Cerebellar cortex (tissue), 1 donor: ENCODE data around the gene AUH.

Source experiments
- DNase-seq: peaks from one replicate; pipeline ENCODE4 v3.0.0-alpha.2; 2015; ENCODE audit warnings: low spot score

Gene AUH

GRCh38 chr9:91246846-91247245 lies 114.9 kb downstream of the AUH start:
- no peak for DNase-seq

- no peak for DNase-seq
These were observed 116.0 kb downstream of the AUH start for GRCh38 chr9:91245431-91246313.

DNA sequence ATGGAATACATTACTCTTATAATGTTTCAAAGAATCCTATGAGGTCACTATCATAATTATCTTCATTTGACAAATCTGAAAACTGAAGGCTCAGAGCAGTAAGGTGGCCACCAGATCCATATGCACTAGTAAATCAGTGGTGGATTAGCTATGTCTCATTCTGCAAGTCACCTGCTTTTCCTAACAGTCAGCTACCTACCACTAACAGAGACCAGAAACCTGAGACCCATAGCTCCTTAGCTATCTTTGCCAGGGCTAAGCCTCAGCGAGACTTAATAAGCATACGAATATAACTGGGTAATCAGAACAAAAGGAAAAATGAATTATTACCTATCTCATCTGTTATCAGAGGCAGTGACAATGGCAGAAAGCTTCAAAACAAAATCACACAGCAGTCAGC lies 118.7 kb downstream of the AUH start:
- DNase-seq, result no peak

DNA sequence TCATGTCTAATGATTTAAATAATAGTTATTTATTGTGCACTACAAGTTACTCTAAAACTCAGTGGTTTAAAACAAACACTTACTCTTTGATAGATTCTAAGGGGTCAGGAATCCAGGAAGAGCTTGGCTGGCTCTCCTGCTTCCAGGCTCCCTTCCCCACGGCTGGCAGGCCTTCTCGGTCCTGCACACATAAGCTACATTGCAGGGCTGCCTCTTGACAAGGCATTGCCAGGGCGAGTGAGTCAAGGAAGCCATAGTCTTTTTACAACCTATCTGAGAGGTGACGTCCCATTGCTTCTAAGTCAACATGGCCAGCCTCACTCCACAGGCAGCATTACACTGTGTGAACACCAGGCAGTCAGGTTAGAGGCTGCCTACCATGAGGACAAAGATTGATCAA lies 119.8 kb downstream of the AUH start:
- no peak for DNase-seq

DNA sequence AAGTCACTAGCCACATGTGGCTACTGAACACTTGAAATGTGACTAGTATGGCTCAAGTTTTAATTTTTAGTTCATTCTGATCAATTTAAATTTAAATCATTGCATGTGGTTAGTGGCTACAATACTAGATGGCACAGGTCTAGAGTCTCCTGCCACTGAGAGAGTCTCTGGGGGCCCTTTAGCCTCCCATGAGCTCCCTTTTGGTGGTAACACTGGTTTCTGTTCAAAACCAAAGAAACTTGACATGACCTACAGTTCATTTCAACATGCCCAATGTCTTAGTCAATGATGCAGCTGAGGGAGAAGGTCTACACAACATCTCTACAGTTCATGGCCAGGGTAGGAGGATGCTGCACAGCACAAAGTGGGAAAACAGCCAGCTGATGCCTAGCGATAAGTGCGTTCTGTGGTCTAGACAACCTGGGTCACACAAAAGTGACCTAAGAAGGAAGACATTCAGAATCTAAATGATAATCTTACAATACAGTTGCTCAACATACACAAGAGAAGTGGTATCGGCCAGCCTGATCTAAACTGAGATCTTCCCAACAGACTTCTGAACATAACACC lies 121.0 kb downstream of the AUH start:
- DNase-seq, result no peak

DNA sequence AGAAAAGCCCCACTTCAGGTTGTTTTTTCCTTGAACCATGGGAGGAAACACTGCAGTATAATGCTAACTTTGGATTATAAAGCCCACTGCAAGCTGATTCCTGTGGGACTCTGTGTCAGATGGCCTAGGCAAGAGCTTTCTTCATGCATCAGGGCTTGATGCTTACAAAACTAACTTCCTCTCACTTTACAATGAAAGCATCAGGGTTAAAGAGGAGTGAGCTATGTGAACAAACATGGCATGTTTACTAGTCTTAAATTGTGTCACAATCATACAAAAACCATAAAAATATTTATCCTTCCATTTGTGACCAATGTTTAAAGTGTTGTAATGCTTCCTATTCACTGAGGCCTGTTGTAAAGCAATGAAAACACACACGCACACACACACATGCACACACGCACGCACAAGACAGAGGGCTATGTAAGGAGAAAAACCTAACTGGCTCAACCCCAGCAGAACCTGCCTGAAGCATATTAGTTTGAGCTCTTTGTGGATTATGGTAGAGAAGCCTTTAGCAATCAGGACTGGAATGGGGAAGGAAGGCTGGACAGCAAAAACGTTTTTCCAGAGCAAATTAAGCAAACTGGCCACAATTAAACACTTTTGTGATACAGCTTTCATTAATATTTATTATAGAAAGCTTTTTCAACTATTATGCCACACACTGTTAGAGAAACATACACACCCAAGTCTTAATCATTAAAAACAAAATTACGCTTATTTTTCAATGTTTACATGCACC lies 122.2 kb downstream of the AUH start:
- DNase-seq, result no peak

DNA sequence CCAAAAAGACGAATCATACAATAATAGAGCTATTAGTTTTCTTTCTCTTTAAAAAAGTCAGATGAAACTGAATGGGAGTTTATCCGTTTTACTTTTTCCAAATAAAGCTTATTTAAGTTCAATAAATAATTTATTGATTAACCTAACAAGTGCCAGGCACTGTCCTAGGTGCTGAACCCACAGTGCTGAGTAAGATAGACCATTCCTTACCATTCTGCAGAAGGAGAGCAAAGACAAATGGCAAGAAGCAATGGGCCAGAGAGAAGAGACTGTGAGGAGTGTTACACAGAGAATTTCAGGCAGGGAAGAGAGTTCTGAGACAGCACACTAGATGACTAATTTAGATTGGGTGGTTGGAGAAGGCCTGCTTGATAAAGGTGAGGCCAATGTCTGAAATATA lies 127.2 kb downstream of the AUH start:
- DNase-seq, result no peak

DNA sequence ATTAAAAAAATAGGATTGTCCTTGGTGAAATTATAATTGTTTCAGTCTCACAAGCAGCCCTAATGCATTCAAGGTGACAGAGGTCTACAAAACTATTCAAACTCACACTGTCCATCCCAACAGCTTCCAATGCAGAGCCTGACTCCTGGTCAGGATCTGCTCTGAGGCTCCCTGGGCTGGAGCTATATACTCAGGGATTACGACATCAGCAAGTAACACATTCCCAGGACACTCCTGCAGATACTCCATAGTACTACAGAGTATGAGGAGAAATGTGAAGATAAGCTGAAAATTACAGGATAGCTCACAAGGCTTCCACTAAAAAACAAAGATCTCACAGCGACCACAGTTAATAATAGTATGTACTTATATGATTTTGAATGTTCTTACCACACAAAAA lies 130.1 kb downstream of the AUH start:
- no peak for DNase-seq

DNA sequence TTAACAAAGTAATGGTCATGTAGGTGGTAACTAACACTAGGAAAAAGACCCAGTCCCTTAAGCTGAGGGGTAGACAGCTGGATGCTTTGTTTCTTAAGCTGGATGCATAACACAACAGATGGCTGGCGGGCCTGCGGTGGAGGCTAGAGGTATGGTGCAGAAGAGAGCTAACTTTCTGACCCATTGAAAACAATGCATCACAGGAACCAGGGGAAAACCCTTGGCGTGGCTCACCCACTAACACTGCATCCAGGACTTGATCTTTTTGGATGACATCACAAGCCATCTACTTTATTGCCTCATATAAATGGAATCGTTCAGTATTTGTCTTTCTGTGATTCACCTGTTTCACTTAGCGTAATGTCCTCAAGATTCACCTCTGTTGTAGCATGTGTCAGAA lies 138.7 kb downstream of the AUH start:
- DNase-seq, result no peak

DNA sequence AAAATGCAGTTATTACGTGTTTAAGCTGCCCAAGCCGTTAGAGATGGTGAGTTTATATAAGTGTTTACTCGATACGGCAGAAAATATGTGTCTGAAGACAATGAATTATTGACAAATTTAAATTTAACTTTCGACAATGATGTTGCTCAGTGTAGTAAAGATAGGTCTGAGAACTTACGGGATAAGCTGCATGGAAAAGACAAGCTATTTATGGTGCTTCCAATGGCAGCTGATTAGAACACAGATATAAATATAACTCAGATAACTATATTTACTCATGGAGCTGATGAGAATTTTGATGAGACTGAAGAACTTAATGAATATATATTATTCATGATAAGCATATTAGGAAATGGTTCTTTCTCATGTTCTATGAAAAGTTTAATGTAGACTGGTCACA lies 139.3 kb downstream of the AUH start:
- DNase-seq, result no peak

DNA sequence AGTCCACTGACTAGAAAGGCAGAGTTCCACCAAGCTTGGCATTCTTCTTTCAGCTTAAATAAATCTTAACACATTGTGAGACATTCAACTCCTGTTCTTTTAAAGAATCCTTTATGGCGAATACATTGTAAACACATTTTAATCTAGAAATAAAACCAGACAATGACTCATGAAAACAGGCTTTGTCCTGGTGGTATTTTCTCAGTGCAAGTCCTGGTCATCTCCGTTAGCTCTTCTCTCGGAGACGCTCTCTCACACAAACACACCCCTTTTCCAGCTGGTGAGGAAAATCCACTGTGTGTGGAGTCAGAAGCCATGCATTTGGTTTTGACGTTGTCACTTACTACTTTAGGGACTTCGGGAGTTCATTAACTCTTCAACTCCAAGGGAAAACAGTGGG lies 140.4 kb downstream of the AUH start:
- DNase-seq, result no peak

GRCh38 chr9:91220491-91221135 lies 141.1 kb downstream of the AUH start:
- DNase-seq, result peak; percentile 14

GRCh38 chr9:91220021-91220420 lies 141.7 kb downstream of the AUH start:
- no peak for DNase-seq

GRCh38 chr9:91219557-91219956 lies 142.2 kb downstream of the AUH start:
- no peak for DNase-seq

DNA sequence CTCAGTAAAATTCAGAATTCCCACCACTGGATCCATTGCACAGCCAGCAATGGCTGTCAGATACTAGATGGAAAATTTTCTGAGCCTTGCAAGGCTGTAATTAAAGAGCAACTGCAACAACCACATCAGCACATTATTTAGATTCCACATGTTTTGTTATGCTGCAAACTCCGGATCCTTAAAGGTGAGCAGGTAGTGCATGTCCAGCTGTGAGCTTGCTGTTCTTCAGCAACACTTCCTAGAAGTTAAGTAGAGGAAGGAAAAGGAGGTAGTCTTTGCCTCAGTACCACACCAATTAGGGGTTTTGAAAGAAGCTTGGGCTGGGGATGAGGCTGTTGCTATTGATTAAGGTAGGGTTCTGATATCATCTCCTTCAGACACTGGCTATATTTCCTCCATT lies 144.3 kb downstream of the AUH start:
- DNase-seq, result no peak

- DNase-seq, result no peak
These were observed 146.9 kb downstream of the AUH start for GRCh38 chr9:91214867-91215266.

DNA sequence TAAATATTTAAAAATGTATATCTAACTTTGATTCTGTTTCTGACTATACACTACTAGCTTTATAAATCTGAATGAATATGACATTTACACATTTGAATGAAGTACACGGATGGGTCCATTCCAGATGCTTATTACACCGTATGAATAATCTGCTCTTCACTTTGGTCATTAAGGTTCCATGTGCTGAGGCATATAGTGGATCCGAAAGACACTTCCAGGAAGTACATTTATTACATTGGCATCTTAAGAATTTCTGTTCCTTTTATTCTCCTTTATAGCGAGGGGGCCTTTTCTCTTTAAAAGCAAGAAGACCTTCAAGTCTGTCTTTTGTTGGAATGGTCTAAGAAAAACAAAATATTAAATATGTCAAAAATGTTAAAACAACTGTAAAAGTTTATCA lies 147.6 kb downstream of the AUH start:
- DNase-seq, result no peak

GRCh38 chr9:91212596-91213243 lies 149.0 kb downstream of the AUH start:
- no peak for DNase-seq

DNA sequence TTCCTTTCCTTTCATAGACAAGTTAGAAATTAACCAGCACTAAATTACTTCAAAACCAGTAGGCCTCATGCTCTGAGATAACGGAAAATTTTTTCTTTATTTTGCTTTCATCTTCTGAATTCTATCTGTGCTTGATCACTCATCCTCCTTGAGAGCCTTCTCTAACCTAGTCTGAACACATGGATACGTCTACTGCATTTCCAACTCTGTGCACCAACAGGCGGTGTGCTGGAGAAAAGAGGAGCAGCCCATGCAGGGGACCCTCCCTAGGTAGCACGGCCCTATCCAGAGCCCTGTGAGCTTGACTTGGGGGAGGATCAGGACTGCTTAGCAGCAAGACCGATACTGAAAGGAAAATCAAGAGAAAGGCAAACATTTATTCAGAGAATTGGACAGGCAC lies 149.8 kb downstream of the AUH start:
- no peak for DNase-seq

DNA sequence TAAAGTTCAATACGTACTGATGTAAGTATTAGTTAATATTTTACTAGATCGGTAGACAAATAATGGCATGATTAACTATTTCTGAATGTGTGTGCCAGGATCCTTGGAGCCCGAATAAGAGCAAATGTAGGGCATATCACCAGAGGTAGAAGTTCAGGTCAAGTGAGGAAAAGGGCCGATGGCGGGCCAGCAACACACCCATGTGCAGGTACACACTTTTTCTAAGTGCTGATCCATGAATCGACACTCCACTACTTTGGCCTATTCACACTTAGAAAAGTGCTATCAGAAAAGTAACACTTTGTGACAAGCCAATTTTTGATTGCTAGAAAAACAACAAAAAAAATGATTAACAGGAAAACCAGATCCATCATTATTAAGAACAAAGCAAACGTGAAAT lies 150.3 kb downstream of the AUH start:
- DNase-seq, result no peak

DNA sequence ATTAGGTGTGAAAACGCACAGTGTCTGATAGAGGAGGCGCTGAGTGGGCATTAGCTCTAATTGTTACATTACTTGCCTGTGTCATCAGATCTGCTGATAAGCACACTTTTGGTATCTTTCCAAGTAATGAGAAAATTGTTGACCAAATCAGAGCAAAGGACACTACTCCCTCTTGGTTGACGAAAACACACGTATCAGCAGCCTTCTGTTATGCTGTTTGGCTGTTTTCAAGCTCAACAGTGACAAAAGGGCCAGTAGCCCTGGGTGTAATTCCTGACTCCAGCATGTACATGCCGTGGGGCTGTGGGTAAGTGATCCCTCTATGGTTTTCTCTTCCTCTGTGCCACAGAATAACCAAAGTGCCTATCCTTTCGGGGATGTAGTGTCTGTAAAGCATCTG lies 151.4 kb downstream of the AUH start:
- DNase-seq, result no peak

GRCh38 chr9:91208837-91209236 lies 152.9 kb downstream of the AUH start:
- DNase-seq, result no peak
